HEK293 (cell line): Measurements from ENCODE around the gene CMYA5.

ENCODE experiments used
- CTCF ChIP-seq: fragments of 450-650 bp; formaldehyde crosslinking; IDR thresholded peaks from 2 replicates; pipeline ENCODE4 v1.5.1; 2016; ENCODE audit warnings: missing biosample characterization, missing genetic modification characterization
- MEIS1 ChIP-seq: sonication (generic); formaldehyde crosslinking; IDR thresholded peaks from 2 replicates; pipeline ENCODE4 v1.8.1; 2022; ENCODE audit warnings: missing genetic modification reagents, mild to moderate bottlenecking, borderline replicate concordance
- MYNN ChIP-seq: fragments of 450-650 bp; formaldehyde crosslinking; IDR thresholded peaks from 2 replicates; pipeline ENCODE4 v1.5.1; 2016; ENCODE audit warnings: missing biosample characterization, missing genetic modification characterization, borderline replicate concordance

- TF ChIP-seq MEIS1 (CRISPR knock-in tag) (no peak), CTCF (tag by site-specific recombination) (no peak), MYNN (tag by site-specific recombination) (no peak)
Observed at GRCh38 chr5:79806741-79807140, 117.1 kb downstream of the CMYA5 start.
